ENCODE measurements around the gene SLC22A16. TPM values are rescaled to one million over a fixed set of nuclear protein-coding genes. Genes with fewer than 3 reads are reported as not detected.

The SLC22A16 gene
- total RNA-seq, 1 donor from 2014 or later = not detected

- H3K36me3 ChIP-seq = no peaks in the 10 kb centered on the region
- no peaks in the 10 kb centered on the region for H3K4me1 ChIP-seq
- H3K4me3 ChIP-seq = no peak overlapping the region
- no peaks in the 10 kb centered on the region for H3K27me3 ChIP-seq
- no peak for TF ChIP-seq POLR2A (IDR thresholded peaks at IDR 0.05)
- TF ChIP-seq POLR2AphosphoS5 (IDR thresholded peaks at IDR 0.05; ENCODE audit: insufficient read depth in 1 of 2, low read depth in 1 of 2) = no peak
- no peak for DNase-seq (ENCODE audit: extremely low spot score in 2 of 2)
- no peaks in the 10 kb centered on the region for H3K9me3 ChIP-seq
- intact Hi-C loops (cut with DNase I) = no loop called here
- no peak overlapping the region for H3K27ac ChIP-seq
These were observed 88.4 kb downstream of the SLC22A16 start for GRCh38 chr6:110387986-110388385.

GRCh38 chr6:110385458-110385863 lies 91.0 kb downstream of the SLC22A16 start:
- intact Hi-C loops (cut with DNase I) = no loop called here
- TF ChIP-seq POLR2A (IDR thresholded peaks at IDR 0.05) (no peak), CTCF (IDR thresholded peaks at IDR 0.05) (no peak), POLR2AphosphoS5 (IDR thresholded peaks at IDR 0.05; ENCODE audit: insufficient read depth in 1 of 2, low read depth in 1 of 2) (no peak)
- Histone ChIP-seq H3K4me3 (no peak overlapping the region), H3K27me3 (no peaks in the 10 kb centered on the region), H3K9me3 (no peaks in the 10 kb centered on the region), H3K4me1 (no peaks in the 10 kb centered on the region), H3K27ac (no peak overlapping the region), H3K36me3 (no peaks in the 10 kb centered on the region)
- no peak for DNase-seq (ENCODE audit: extremely low spot score in 2 of 2)

- no peaks in the 10 kb centered on the region for H3K9me3 ChIP-seq
- no peak for DNase-seq (ENCODE audit: extremely low spot score in 2 of 2)
- TF ChIP-seq CTCF (IDR thresholded peaks at IDR 0.05) = no peak
- TF ChIP-seq POLR2AphosphoS5 (IDR thresholded peaks at IDR 0.05; ENCODE audit: insufficient read depth in 1 of 2, low read depth in 1 of 2) = no peak
- no peak for TF ChIP-seq POLR2A (IDR thresholded peaks at IDR 0.05)
- H3K36me3 ChIP-seq = no peaks in the 10 kb centered on the region
- H3K4me1 ChIP-seq = no peaks in the 10 kb centered on the region
- H3K4me3 ChIP-seq = no peak overlapping the region
- intact Hi-C loops (cut with DNase I) = no loop called here
- no peak overlapping the region for H3K27ac ChIP-seq
- H3K27me3 ChIP-seq = no peaks in the 10 kb centered on the region
These were observed 97.9 kb downstream of the SLC22A16 start for GRCh38 chr6:110378552-110378951.

Other genes starting within 250 kb of the SLC22A16 start
- gene METTL24, start 118.3 kb downstream of the SLC22A16 start, total RNA-seq = 6.6 TPM
- gene DDO, start 61.0 kb downstream of the SLC22A16 start, total RNA-seq = not detected